ENCODE results near the gene LYZL6. TPM values are rescaled to one million over a fixed set of nuclear protein-coding genes. Genes with fewer than 3 reads are reported as not detected.

Gene LYZL6
- total RNA-seq, 1 experiment from 2014 or later = not detected

- Histone ChIP-seq H4K20me1 (ENCODE audit: insufficient read depth) (no peaks in the 10 kb centered on the region), H3K9me2 (ENCODE audit: insufficient read depth) (no peaks in the 10 kb centered on the region), H3K27ac (ENCODE audit: low read depth, low read length) (no peak overlapping the region), H3K27me3 (ENCODE audit: insufficient read depth, low read length) (no peaks in the 10 kb centered on the region), H2AFZ (ENCODE audit: low read depth, low read length, poor library complexity, severe bottlenecking) (no peak overlapping the region), H3K9ac (ENCODE audit: low read length) (no peak overlapping the region), H3K4me1 (ENCODE audit: control insufficient read depth in 1 of 2, insufficient read depth in 2 of 2, low read length in 2 of 2) (no peaks in the 10 kb centered on the region), H3K4me2 (ENCODE audit: low read length) (no peak overlapping the region), H3K9me3 (ENCODE audit: control insufficient read depth in 1 of 2, insufficient read depth in 1 of 2, low read depth in 1 of 2, low read length in 2 of 2) (no peaks in the 10 kb centered on the region), H3K79me2 (ENCODE audit: insufficient read depth, low read length) (no peaks in the 10 kb centered on the region), H3K36me3 (ENCODE audit: control insufficient read depth in 1 of 2, insufficient read depth in 2 of 2, low read length in 2 of 2) (no peaks in the 10 kb centered on the region), H3K4me3 (replicated peaks in 1 of 2; ENCODE audit: low read depth in 1 of 2, low read length in 2 of 2) (no peak overlapping the region)
- RAD21 ChIA-PET (ENCODE audit: low non-redundant PET in 1 of 2, low total read pairs in 2 of 2, uncharacterized antibody in 2 of 2, unreplicated experiment in 2 of 2) = interaction anchor here (1.7 to 1.8 kb wide), 2 partner anchors 104 to 180 kb away, joined by 3 to 22 read pairs; no protein-coding TSS in a partner anchor
- DNase-seq (ENCODE audit: low read depth, low spot score) (no peak), ATAC-seq (no peak)
- BruUV-seq (replicated peaks) = no TSS peak
- CTCF ChIA-PET = interaction anchor here (0.7 to 5.3 kb wide), 11 partner anchors 9 to 530 kb away, joined by 3 to 137 read pairs (median 7); partner anchors contain the start of gene CCL16
- POLR2A ChIA-PET = interaction anchor here (1.3 kb wide), 1 partner anchor 160 kb away, joined by 3 read pairs; the partner anchor contains the start of gene TAF15
- intact Hi-C loops (cut with micrococcal nuclease) = loop anchor here (1.0 to 5.0 kb wide), 3 partner anchors 169 to 514 kb away; no protein-coding TSS in a partner anchor
- TF ChIP-seq TCF7L2 (IDR thresholded peaks at IDR 0.05; ENCODE audit: borderline replicate concordance, extremely low read depth, insufficient read depth, insufficient read length) (no peak), ELF1 (IDR thresholded peaks at IDR 0.05; ENCODE audit: borderline replicate concordance, low read depth) (no peak), CEBPB (IDR thresholded peaks at IDR 0.05; ENCODE audit: low read depth) (no peak), SP1 (IDR thresholded peaks at IDR 0.05; ENCODE audit: low read depth) (no peak), SIN3A (IDR thresholded peaks at IDR 0.05; ENCODE audit: low read depth) (no peak), ZNF274 (IDR thresholded peaks at IDR 0.05; ENCODE audit: low read depth, low read length) (no peak), JUND (IDR thresholded peaks at IDR 0.05) (no peak), ATF3 (IDR thresholded peaks at IDR 0.05) (no peak), CBX3 (IDR thresholded peaks at IDR 0.05; ENCODE audit: low read depth) (no peak)
- TF ChIP-seq, protein P1, sequence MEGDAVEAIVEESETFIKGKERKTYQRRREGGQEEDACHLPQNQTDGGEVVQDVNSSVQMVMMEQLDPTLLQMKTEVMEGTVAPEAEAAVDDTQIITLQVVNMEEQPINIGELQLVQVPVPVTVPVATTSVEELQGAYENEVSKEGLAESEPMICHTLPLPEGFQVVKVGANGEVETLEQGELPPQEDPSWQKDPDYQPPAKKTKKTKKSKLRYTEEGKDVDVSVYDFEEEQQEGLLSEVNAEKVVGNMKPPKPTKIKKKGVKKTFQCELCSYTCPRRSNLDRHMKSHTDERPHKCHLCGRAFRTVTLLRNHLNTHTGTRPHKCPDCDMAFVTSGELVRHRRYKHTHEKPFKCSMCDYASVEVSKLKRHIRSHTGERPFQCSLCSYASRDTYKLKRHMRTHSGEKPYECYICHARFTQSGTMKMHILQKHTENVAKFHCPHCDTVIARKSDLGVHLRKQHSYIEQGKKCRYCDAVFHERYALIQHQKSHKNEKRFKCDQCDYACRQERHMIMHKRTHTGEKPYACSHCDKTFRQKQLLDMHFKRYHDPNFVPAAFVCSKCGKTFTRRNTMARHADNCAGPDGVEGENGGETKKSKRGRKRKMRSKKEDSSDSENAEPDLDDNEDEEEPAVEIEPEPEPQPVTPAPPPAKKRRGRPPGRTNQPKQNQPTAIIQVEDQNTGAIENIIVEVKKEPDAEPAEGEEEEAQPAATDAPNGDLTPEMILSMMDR (IDR thresholded peaks at IDR 0.05 in 2 of 3, conservative IDR thresholded peaks at IDR 0.05 in 1 of 3; ENCODE audit: borderline replicate concordance in 1 of 3, insufficient read depth in 1 of 3, low read depth in 2 of 3, low read length in 2 of 3) = no peak
Measured at GRCh38 chr17:35968520-35969054, 25.1 kb upstream of the LYZL6 start.
